ENCODE measurements around the gene ATXN2L.

- TF ChIP-seq CTCF (IDR thresholded peaks at IDR 0.05) (no peak), POLR2A (IDR thresholded peaks at IDR 0.05) (no peak)
These were observed 3.3 kb downstream of the ATXN2L start for GRCh38 chr16:28826141-28826540.

Data from testis (tissue), 2 donors.